ENCODE results near the gene HOATZ. TPM values are rescaled to one million over a fixed set of nuclear protein-coding genes. Genes with fewer than 3 reads are reported as not detected.

The HOATZ gene
- total RNA-seq, 4 donors from 2014 or later, result not detected

DNA sequence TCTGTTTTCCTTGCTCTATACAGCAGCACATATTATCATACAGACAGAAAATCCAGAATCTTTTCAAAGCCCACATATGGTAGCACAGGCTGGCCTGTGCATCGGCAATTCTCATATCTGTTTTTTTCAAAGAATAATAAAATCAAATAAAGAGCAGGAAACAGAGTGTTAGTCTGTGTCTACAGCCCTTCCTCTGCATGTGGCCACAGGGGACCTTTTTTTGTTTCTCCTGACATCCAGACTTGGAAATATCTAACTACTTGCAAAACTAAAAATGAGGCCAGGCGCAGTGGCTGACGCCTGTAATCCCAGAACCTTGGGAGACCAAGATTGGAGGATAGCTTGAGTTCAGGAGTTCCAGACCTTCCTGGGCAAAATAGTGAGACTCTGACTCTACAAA is 46.2 kb downstream of the HOATZ start:
- H3K27ac ChIP-seq, result no peak overlapping the region
- peaks cover 0 to 14% (median 0%) of the 10 kb centered on the region in 3 donors for H3K4me1 ChIP-seq
- H3K4me3 ChIP-seq, result no peak overlapping the region
- peaks cover 0 to 7% of the 10 kb centered on the region in 2 donors for H3K36me3 ChIP-seq
- H3K9me3 ChIP-seq, result no peaks in the 10 kb centered on the region
- 79 to 85% methylated on average over 2 to 3 of the region's 3 CpGs for WGBS, 2 donors (ENCODE audit: low coverage in 1 of 2)
- no peak for ATAC-seq
- TF ChIP-seq POLR2A (IDR thresholded peaks at IDR 0.05) (no peak), EP300 (IDR thresholded peaks at IDR 0.05) (no peak), POLR2AphosphoS5 (IDR thresholded peaks at IDR 0.05) (no peak)
- TF ChIP-seq, protein P1, sequence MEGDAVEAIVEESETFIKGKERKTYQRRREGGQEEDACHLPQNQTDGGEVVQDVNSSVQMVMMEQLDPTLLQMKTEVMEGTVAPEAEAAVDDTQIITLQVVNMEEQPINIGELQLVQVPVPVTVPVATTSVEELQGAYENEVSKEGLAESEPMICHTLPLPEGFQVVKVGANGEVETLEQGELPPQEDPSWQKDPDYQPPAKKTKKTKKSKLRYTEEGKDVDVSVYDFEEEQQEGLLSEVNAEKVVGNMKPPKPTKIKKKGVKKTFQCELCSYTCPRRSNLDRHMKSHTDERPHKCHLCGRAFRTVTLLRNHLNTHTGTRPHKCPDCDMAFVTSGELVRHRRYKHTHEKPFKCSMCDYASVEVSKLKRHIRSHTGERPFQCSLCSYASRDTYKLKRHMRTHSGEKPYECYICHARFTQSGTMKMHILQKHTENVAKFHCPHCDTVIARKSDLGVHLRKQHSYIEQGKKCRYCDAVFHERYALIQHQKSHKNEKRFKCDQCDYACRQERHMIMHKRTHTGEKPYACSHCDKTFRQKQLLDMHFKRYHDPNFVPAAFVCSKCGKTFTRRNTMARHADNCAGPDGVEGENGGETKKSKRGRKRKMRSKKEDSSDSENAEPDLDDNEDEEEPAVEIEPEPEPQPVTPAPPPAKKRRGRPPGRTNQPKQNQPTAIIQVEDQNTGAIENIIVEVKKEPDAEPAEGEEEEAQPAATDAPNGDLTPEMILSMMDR (IDR thresholded peaks at IDR 0.05), result no peak
- H3K27me3 ChIP-seq, result no peaks in the 10 kb centered on the region

DNA sequence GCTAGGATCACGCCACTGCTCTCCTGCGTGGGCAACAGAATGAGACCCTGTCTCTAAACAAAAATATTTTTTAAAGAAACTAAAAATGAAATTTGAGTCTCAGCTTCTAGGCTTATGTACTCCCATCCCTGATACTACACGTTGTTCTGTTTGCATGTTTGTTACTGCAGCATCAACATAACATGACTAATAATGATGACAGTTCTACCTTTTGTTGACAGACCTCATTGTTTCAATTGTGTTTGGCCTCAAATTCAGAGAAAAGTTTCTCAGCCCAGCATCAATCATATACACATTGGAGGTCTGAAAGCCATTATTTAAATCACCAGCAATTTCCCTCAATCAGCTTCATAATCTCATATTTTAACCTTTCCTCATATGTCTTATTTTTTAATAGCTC is 46.7 kb downstream of the HOATZ start:
- peaks cover 0 to 7% of the 10 kb centered on the region in 2 donors for H3K36me3 ChIP-seq
- H3K4me3 ChIP-seq, result no peak overlapping the region
- peaks cover 0 to 14% (median 0%) of the 10 kb centered on the region in 3 donors for H3K4me1 ChIP-seq
- 86 to 94% methylated on average over 3 of the region's 3 CpGs for WGBS, 2 donors (ENCODE audit: low coverage in 1 of 2)
- no peaks in the 10 kb centered on the region for H3K9me3 ChIP-seq
- no peaks in the 10 kb centered on the region for H3K27me3 ChIP-seq
- H3K27ac ChIP-seq, result no peak overlapping the region
- TF ChIP-seq, protein P1 (IDR thresholded peaks at IDR 0.05), result no peak
- no peak for TF ChIP-seq EP300 (IDR thresholded peaks at IDR 0.05)
- no peak for TF ChIP-seq POLR2AphosphoS5 (IDR thresholded peaks at IDR 0.05)
- no peak for TF ChIP-seq POLR2A (IDR thresholded peaks at IDR 0.05)
- ATAC-seq, result no peak

DNA sequence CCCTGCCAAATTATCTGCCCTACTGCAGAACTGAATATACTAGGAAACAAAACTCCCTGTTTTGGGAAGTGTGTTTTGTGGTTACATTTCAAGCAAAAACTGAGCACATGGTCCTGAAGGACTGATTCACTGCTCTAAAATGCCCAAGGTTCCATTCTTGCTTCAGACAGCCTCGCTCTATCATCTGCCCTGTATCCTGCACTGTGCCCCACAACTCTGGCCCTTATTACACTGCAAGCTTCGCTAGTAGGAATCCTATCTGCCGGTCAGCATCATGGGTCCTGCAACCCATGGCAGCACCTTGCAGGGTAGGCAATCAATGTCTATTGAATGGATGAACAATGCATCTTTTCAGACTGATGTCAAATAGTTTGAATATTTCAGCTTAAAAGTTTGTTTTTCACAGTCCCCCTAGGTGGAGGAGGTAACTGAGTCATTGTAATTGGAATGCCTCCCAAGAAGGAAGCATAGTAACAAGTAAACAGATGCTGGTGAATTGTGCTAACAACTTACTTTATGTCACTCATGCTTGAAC is 47.3 kb downstream of the HOATZ start:
- no peak for ATAC-seq
- Histone ChIP-seq H3K4me3 (no peak overlapping the region), H3K27ac (no peak overlapping the region), H3K27me3 (no peaks in the 10 kb centered on the region), H3K9me3 (no peaks in the 10 kb centered on the region), H3K36me3 (peaks cover 0 to 7% of the 10 kb centered on the region in 2 donors), H3K4me1 (peaks cover 0 to 14% (median 0%) of the 10 kb centered on the region in 3 donors)
- TF ChIP-seq, protein P1 (IDR thresholded peaks at IDR 0.05), result no peak
- TF ChIP-seq EP300 (IDR thresholded peaks at IDR 0.05) (no peak), POLR2AphosphoS5 (IDR thresholded peaks at IDR 0.05) (no peak), POLR2A (IDR thresholded peaks at IDR 0.05) (no peak)
- 56 to 74% methylated on average over 3 of the region's 3 CpGs for WGBS, 2 donors (ENCODE audit: low coverage in 1 of 2)

DNA sequence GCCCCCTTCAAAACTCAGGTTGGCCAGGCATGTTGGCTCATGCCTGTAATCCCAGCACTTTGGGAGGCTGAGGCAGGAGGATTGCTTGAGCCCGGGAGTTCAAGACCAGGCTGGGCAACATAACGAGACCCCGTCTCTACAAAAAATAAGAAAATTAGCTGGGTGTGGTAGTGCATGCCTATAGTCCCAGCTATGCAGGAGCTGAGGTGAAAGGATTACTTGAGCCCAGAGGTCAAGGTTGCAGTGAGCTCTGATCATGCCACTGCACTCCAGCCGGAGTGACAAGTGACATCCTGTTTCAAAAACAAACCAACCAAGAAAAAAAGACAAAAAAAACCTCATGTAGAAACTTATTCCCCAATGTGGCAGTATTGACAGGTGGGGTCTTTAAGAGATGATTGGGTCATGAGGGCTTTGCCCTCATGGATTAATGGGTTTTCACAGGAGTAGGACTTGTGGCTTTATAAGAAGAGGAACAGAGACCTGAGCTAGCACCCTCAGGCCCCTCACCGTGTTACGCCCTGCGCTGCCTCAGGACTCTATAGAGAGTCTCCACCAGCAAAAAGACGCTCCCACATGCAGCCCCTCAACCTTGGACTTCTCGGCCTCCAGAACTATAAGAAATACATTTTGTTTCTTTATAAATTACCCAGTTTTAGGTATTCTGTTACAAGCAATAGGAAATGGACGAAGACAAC is 48.3 kb downstream of the HOATZ start:
- WGBS, 2 donors (ENCODE audit: low coverage in 1 of 2), result 86 to 100% methylated on average over 1 to 7 of the region's 10 CpGs
- Histone ChIP-seq H3K36me3 (peaks cover 0 to 7% of the 10 kb centered on the region in 2 donors), H3K27ac (no peak overlapping the region), H3K4me3 (no peak overlapping the region), H3K4me1 (peaks cover 0 to 5% (median 0%) of the 10 kb centered on the region in 3 donors), H3K9me3 (no peaks in the 10 kb centered on the region), H3K27me3 (no peaks in the 10 kb centered on the region)
- no peak for TF ChIP-seq POLR2AphosphoS5 (IDR thresholded peaks at IDR 0.05)
- no peak for TF ChIP-seq EP300 (IDR thresholded peaks at IDR 0.05)
- TF ChIP-seq, protein P1 (IDR thresholded peaks at IDR 0.05), result no peak
- TF ChIP-seq POLR2A (IDR thresholded peaks at IDR 0.05), result no peak
- no peak for ATAC-seq

All from gastroesophageal sphincter (tissue), 4 donors.